Peyer's patch (tissue), 4 donors: ENCODE measurements around the gene NDUFV1. TPM values are rescaled to one million over a fixed set of nuclear protein-coding genes. Genes with fewer than 3 reads are reported as not detected.

Experiments used
- DNase-seq, 3 donors: peaks; one replicate each; pipeline ENCODE4 v3.0.0-alpha.2; 2017 to 2019
- H3K27ac ChIP-seq, 4 donors: fragments of 200-600 bp; sonication (generic); one replicate each; pipeline ENCODE4 v1.5.1; 2016 to 2019
- H3K27me3 ChIP-seq, 2 donors: fragments of 200-600 bp; sonication (generic); one replicate each; pipeline ENCODE4 v1.5.1; 2019
- H3K36me3 ChIP-seq, 3 donors: fragments of 200-600 bp; sonication (generic); one replicate each; pipeline ENCODE4 v1.5.1; 2016 to 2019
- H3K4me1 ChIP-seq, 4 donors: fragments of 200-600 bp; sonication (generic); one replicate each; pipeline ENCODE4 v1.5.1; 2016 to 2019
- H3K4me3 ChIP-seq, 4 donors: fragments of 200-600 bp; sonication (generic); 1 replicate in 3 of 4; 2 replicates in 1 of 4; pipeline ENCODE4 v1.5.1; 2016 to 2019; ENCODE audit warnings: mild to moderate bottlenecking in 1 of 4
- H3K9me3 ChIP-seq, 4 donors: fragments of 200-600 bp; sonication (generic); one replicate each; pipeline ENCODE4 v1.5.1; 2016 to 2019; ENCODE audit warnings: mild to moderate bottlenecking in 1 of 4
- POLR2A ChIP-seq, 2 donors: fragments of 450-650 bp; IDR thresholded peaks; one replicate each; pipeline ENCODE4 v1.5.1; 2017; ENCODE audit warnings: antibody characterized with exemption in 2 of 2, mild to moderate bottlenecking in 2 of 2, moderate library complexity in 2 of 2
- total RNA-seq, 4 donors: library from RNA; depleted of rRNA; stranded (reverse); fragments of >200 nt; gene quantifications; one replicate each; pipeline ENCODE4 v1.1.0, GENCODE V29; 2016
- TF ChIP-seq, protein P1 (sequence below), 6 experiments: fragments of 450-650 bp in 4 of 6; fragments of 200-600 bp in 2 of 6; sonication (generic) in 1 of 6; IDR thresholded peaks; one replicate each; pipeline ENCODE4 v1.5.1; 2017 to 2019; ENCODE audit warnings: antibody characterized with exemption in 6 of 6, mild to moderate bottlenecking in 3 of 6, moderate library complexity in 1 of 6

Gene NDUFV1
- total RNA-seq, 4 donors from 2014 or later = 297 to 532 (median 329) TPM

- H3K4me3 ChIP-seq = no peak overlapping the region
- TF ChIP-seq, protein P1, sequence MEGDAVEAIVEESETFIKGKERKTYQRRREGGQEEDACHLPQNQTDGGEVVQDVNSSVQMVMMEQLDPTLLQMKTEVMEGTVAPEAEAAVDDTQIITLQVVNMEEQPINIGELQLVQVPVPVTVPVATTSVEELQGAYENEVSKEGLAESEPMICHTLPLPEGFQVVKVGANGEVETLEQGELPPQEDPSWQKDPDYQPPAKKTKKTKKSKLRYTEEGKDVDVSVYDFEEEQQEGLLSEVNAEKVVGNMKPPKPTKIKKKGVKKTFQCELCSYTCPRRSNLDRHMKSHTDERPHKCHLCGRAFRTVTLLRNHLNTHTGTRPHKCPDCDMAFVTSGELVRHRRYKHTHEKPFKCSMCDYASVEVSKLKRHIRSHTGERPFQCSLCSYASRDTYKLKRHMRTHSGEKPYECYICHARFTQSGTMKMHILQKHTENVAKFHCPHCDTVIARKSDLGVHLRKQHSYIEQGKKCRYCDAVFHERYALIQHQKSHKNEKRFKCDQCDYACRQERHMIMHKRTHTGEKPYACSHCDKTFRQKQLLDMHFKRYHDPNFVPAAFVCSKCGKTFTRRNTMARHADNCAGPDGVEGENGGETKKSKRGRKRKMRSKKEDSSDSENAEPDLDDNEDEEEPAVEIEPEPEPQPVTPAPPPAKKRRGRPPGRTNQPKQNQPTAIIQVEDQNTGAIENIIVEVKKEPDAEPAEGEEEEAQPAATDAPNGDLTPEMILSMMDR (IDR thresholded peaks at IDR 0.05) = peak in 5 of 6 experiments; percentile 36 to 55 (median 53)
- TF ChIP-seq POLR2A (IDR thresholded peaks at IDR 0.05) = no peak
- peak overlapping the region; percentile 42 to 75 (median 62) for H3K27ac ChIP-seq
- peak; percentile 62 to 80 (median 67) for DNase-seq
- H3K4me1 ChIP-seq = peaks cover 0 to 60% (median 39%) of the 10 kb centered on the region in 4 donors
- no peaks in the 10 kb centered on the region for H3K27me3 ChIP-seq
- H3K36me3 ChIP-seq = no peaks in the 10 kb centered on the region
- no peaks in the 10 kb centered on the region for H3K9me3 ChIP-seq
Measured at GRCh38 chr11:67648140-67648795, 41.5 kb downstream of the NDUFV1 start.

- Histone ChIP-seq H3K9me3 (no peaks in the 10 kb centered on the region), H3K36me3 (no peaks in the 10 kb centered on the region), H3K27ac (peak overlapping the region in 3 of 4 donors; percentile 42 to 75 (median 57)), H3K4me3 (peak overlapping the region in 1 of 4 donors; percentile 14), H3K4me1 (peaks cover 0 to 60% (median 39%) of the 10 kb centered on the region in 4 donors), H3K27me3 (no peaks in the 10 kb centered on the region)
- no peak for TF ChIP-seq POLR2A (IDR thresholded peaks at IDR 0.05)
- TF ChIP-seq, protein P1 (IDR thresholded peaks at IDR 0.05) = no peak
- DNase-seq = peak; percentile 47 to 85 (median 85)
Measured at GRCh38 chr11:67648796-67649613, 42.3 kb downstream of the NDUFV1 start.

DNA sequence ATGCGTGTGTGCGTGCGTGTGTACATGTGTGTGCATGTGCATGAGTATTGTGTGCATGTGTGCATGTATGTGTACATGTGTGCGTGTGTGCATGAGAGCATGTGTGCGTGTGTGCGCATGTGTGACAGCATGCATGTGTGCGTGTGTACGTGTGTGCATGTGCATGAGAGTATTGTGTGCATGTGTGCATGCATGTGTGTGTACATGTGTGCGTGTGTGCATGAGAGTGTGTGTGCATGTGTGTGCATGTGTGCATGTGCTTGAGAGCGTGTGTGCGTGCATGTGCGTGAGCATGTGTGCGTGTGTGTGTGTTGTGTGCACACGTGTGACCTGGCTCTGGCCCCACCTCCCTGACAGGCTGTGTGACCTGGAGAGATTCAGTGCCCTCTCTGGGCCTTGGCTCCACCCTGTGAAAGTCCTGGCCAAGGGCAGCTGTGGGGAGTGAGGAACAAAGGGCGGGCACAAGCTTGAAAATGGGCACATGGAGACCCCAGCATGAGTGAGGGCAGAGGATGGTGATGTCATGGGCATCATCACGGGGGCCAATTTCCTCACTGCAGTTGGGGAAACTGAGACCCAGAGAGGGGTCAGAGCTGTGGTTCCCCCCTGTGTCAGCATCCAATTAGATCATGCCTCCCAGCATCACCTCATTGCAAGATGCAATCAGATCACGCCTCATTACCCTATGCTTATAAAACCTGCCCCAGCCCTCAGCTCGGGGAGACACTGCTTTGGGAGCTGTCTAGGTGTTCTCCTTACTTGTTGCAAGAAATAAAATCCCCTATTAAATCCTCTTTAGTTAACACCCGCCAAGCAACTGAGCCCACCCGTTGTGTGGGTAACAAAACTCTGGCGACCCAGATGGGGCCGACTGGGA, 43.1 kb downstream of the NDUFV1 start:
- H3K36me3 ChIP-seq = no peaks in the 10 kb centered on the region
- no peaks in the 10 kb centered on the region for H3K9me3 ChIP-seq
- H3K27me3 ChIP-seq = no peaks in the 10 kb centered on the region
- TF ChIP-seq, protein P1 (IDR thresholded peaks at IDR 0.05) = no peak
- TF ChIP-seq POLR2A (IDR thresholded peaks at IDR 0.05) = peak in 1 of 2 donors; percentile 74
- peak overlapping the region; percentile 72 to 92 (median 83) for H3K27ac ChIP-seq
- DNase-seq = peak in 1 of 3 donors; percentile 44
- H3K4me1 ChIP-seq = peaks cover 0 to 60% (median 39%) of the 10 kb centered on the region in 4 donors
- peak overlapping the region; percentile 39 to 59 (median 47) for H3K4me3 ChIP-seq

- DNase-seq = peak in 2 of 3 donors; percentile 55 to 56
- peak overlapping the region in 2 of 4 donors; percentile 12 to 33 for H3K27ac ChIP-seq
- no peaks in the 10 kb centered on the region for H3K36me3 ChIP-seq
- H3K9me3 ChIP-seq = no peaks in the 10 kb centered on the region
- H3K27me3 ChIP-seq = no peaks in the 10 kb centered on the region
- peaks cover 0 to 44% (median 21%) of the 10 kb centered on the region in 4 donors for H3K4me1 ChIP-seq
- TF ChIP-seq, protein P1 (IDR thresholded peaks at IDR 0.05) = no peak
- no peak for TF ChIP-seq POLR2A (IDR thresholded peaks at IDR 0.05)
- H3K4me3 ChIP-seq = no peak overlapping the region
Measured at GRCh38 chr11:67651976-67652781, 45.4 kb downstream of the NDUFV1 start.
